Endothelial cell of umbilical vein (primary cell): ENCODE results near the gene TNS1. TPM values are rescaled to one million over a fixed set of nuclear protein-coding genes. Genes with fewer than 3 reads are reported as not detected.

Experiments
- BruUV-seq: library from RNA; stranded (reverse); fragments of 400-500 nt; replicated peaks from 2 replicates; lab custom pipeline; 2021; lab: Mats Ljungman, UMichigan
- CTCF ChIA-PET: fragments of 300-600, 350-600 bp; sonication (Branson Sonifier 250); formaldehyde crosslinking; loops from one replicate; lab custom pipeline; 2021; ENCODE audit warnings: antibody characterized with exemption, inconsistent platforms; lab: Charles Lee
- POLR2A ChIA-PET: fragments of 300-600, 350-600 bp; sonication (Branson Sonifier 250); formaldehyde crosslinking; loops from one replicate; lab custom pipeline; 2021; ENCODE audit warnings: antibody characterized with exemption, inconsistent platforms; lab: Charles Lee
- DNase-seq: peaks from one replicate; pipeline ENCODE4 v3.0.0-alpha.2; 2011; ENCODE audit warnings: low read depth, low spot score
- FAIRE-seq: peaks from 2 replicates; lab custom pipeline; 2011; peaks lifted over from hg19 to GRCh38; lab: Jason Lieb, UNC
- H2AFZ ChIP-seq: 2 replicates; pipeline ENCODE4 v1.6.0; 2012; ENCODE audit warnings: low read depth, low read length, control low read depth, inconsistent platforms
- H3K27ac ChIP-seq: 2 replicates; pipeline ENCODE4 v1.5.1; 2011; ENCODE audit warnings: low read depth, mild to moderate bottlenecking, control low read depth, low read length, moderate library complexity; ENCODE audit not compliant: insufficient read depth
- H3K27me3 ChIP-seq, 2 experiments: 2 replicates each; pipeline versions ENCODE4 v1.6.0 to v1.6.1; 2011; ENCODE audit warnings: low read length in 2 of 2, mixed read lengths in 1 of 2; ENCODE audit not compliant: control insufficient read depth in 2 of 2, insufficient read depth in 2 of 2
- H3K36me3 ChIP-seq, 2 experiments: 2 replicates in 1 of 2; 3 replicates in 1 of 2; pipeline ENCODE4 v1.5.1; 2011; ENCODE audit warnings: low read length in 2 of 2, mild to moderate bottlenecking in 1 of 2, moderate library complexity in 1 of 2; ENCODE audit not compliant: control insufficient read depth in 2 of 2, insufficient read depth in 2 of 2; ENCODE audit errors: extremely low read depth in 1 of 2
- H3K4me1 ChIP-seq: 3 replicates; pipeline ENCODE4 v1.5.1; 2011; ENCODE audit warnings: mild to moderate bottlenecking, low read length; ENCODE audit not compliant: control insufficient read depth, insufficient read depth; ENCODE audit errors: extremely low read depth
- H3K4me2 ChIP-seq: 2 replicates; pipeline ENCODE4 v1.6.1; 2011; ENCODE audit warnings: low read length, control low read depth, mixed read lengths; ENCODE audit not compliant: insufficient read depth
- H3K4me3 ChIP-seq, 3 experiments: fragments of 200-600 bp in 1 of 3; sonication (generic), shearing (Covaris generic) in 1 of 3; replicated peaks in 1 of 3; 2 replicates each; pipeline ENCODE4 v1.5.1; 2011 to 2016; ENCODE audit warnings: control low read depth in 3 of 3, low read length in 3 of 3, mild to moderate bottlenecking in 2 of 3, inconsistent platforms in 1 of 3, low read depth in 1 of 3, moderate library complexity in 1 of 3; ENCODE audit not compliant: insufficient read depth in 1 of 3
- H3K79me2 ChIP-seq: 2 replicates; pipeline ENCODE4 v1.6.0; 2012; ENCODE audit warnings: low read length, inconsistent platforms; ENCODE audit not compliant: control insufficient read depth, insufficient read depth
- H3K9ac ChIP-seq: replicated peaks from 2 replicates; pipeline ENCODE3; 2011; ENCODE audit warnings: low read length, control low read depth; ENCODE audit not compliant: insufficient read depth; ENCODE audit errors: extremely low read depth
- H3K9me1 ChIP-seq: replicated peaks from 3 replicates; pipeline ENCODE4 v1.6.0; 2011; ENCODE audit warnings: mild to moderate bottlenecking, low read length; ENCODE audit not compliant: control insufficient read depth, insufficient read depth; ENCODE audit errors: extremely low read depth
- H3K9me3 ChIP-seq: replicated peaks from 2 replicates; pipeline ENCODE4 v1.5.1; 2012; ENCODE audit warnings: low read length, inconsistent platforms; ENCODE audit not compliant: control insufficient read depth, insufficient read depth
- H4K20me1 ChIP-seq: replicated peaks from 2 replicates; pipeline ENCODE3; 2011; ENCODE audit warnings: mild to moderate bottlenecking, low read length; ENCODE audit not compliant: control insufficient read depth, insufficient read depth; ENCODE audit errors: extremely low read depth
- CTCF ChIP-seq, 2 donors: IDR thresholded peaks; 1 replicate in 1 of 2; 2 replicates in 1 of 2; pipeline ENCODE4 v1.5.1; 2011; ENCODE audit warnings: low read length in 2 of 2, mild to moderate bottlenecking in 2 of 2, moderate library complexity in 2 of 2, control low read depth in 1 of 2, inconsistent platforms in 1 of 2, low read depth in 1 of 2; ENCODE audit not compliant: insufficient read depth in 1 of 2; ENCODE audit errors: extremely low read depth in 1 of 2
- EZH2 ChIP-seq: IDR thresholded peaks from 2 replicates; pipeline ENCODE4 v1.6.1; 2012; ENCODE audit warnings: borderline replicate concordance, low read depth, mild to moderate bottlenecking, moderate library complexity, low read length, inconsistent platforms; ENCODE audit not compliant: severe bottlenecking
- FOS ChIP-seq: IDR thresholded peaks from 2 replicates; pipeline ENCODE4 v1.6.1; 2011; ENCODE audit warnings: mild to moderate bottlenecking, low read length, moderate library complexity, borderline replicate concordance; ENCODE audit not compliant: insufficient read depth
- GATA2 ChIP-seq: IDR thresholded peaks from 2 replicates; pipeline ENCODE4 v1.7.0; 2011; ENCODE audit warnings: low read depth, mild to moderate bottlenecking, moderate library complexity, mixed read lengths, low read length; ENCODE audit not compliant: insufficient read length, insufficient read depth
- JUN ChIP-seq: IDR thresholded peaks from 2 replicates; pipeline ENCODE4 v1.6.1; 2011; ENCODE audit warnings: borderline replicate concordance, low read depth; ENCODE audit not compliant: insufficient read length, insufficient read depth
- MAX ChIP-seq: IDR thresholded peaks from 2 replicates; pipeline ENCODE4 v1.6.1; 2011; ENCODE audit not compliant: insufficient read depth, insufficient read length
- MYC ChIP-seq: IDR thresholded peaks from one replicate; pipeline ENCODE4 v1.6.1; 2011; ENCODE audit warnings: mild to moderate bottlenecking, low read depth, low read length
- POLR2A ChIP-seq: IDR thresholded peaks from 2 replicates; pipeline ENCODE4 v1.6.1; 2012; ENCODE audit warnings: low read depth, mild to moderate bottlenecking, control low read depth, low read length
- POLR2AphosphoS5 ChIP-seq: IDR thresholded peaks from 2 replicates; pipeline ENCODE4 v1.6.1; 2012; ENCODE audit warnings: low read depth, mild to moderate bottlenecking, control low read depth, low read length, moderate library complexity; ENCODE audit not compliant: insufficient read depth
- dilution Hi-C: fragments of 300-500 bp; cut with MboI; formaldehyde crosslinking; loops from one replicate; pipeline ENCODE4 v1.15.0; 2019; ENCODE audit warnings: low sequenced_read_pairs; ENCODE audit not compliant: extremely low pct_ligation_motif_present
- intact Hi-C: fragments of 100-400 bp; cut with micrococcal nuclease; formaldehyde crosslinking; loops from one replicate; pipeline ENCODE4 v1.10.0; 2022
- polyA plus RNA-seq, 4 experiments: library from polyadenylated mRNA; depleted of rRNA in 3 of 4; stranded (reverse) in 3 of 4; unstranded in 1 of 4; fragments of >200 nt; gene quantifications; 2 replicates each; pipeline versions ENCODE4 v1.2.1 to v1.2.3, GENCODE V29; 2011 to 2012; ENCODE audit warnings: missing spikeins in 1 of 4
- total RNA-seq: library from RNA; stranded (reverse); gene quantifications from 2 replicates; pipeline ENCODE4 v1.2.3, GENCODE V29; 2021

TNS1 gene
- total and polyA plus RNA-seq, 2 donors (not counting 3 experiments of a cell fraction or from before 2014, with no cell fraction given): 11.0 to 52.1 TPM

- Histone ChIP-seq H3K9ac (no peak overlapping the region), H3K36me3 (no peaks in the 10 kb centered on the region), H3K4me2 (no peak overlapping the region), H4K20me1 (no peaks in the 10 kb centered on the region), H3K4me3 (no peak overlapping the region), H3K9me1 (no peaks in the 10 kb centered on the region), H3K9me3 (no peaks in the 10 kb centered on the region), H3K79me2 (no peaks in the 10 kb centered on the region), H3K4me1 (no peaks in the 10 kb centered on the region), H2AFZ (no peak overlapping the region), H3K27ac (no peak overlapping the region), H3K27me3 (no peaks in the 10 kb centered on the region)
- POLR2A ChIA-PET: no interaction called here
- TF ChIP-seq EZH2: no peak
- no peak for TF ChIP-seq FOS
- no peak for TF ChIP-seq MYC
- no peak for TF ChIP-seq JUN
- TF ChIP-seq MAX: no peak
- TF ChIP-seq POLR2AphosphoS5: no peak
- no peak for TF ChIP-seq CTCF (IDR thresholded peaks at IDR 0.05; ENCODE audit: extremely low read depth in 1 of 2, insufficient read depth in 1 of 2, low read depth in 1 of 2, low read length in 2 of 2)
- TF ChIP-seq POLR2A: no peak
- no peak for TF ChIP-seq GATA2
- no TSS peak for BruUV-seq
- dilution Hi-C loops (no loop called here), intact Hi-C loops (no loop called here)
- DNase-seq (no peak), FAIRE-seq (no peak)
- CTCF ChIA-PET: interaction anchor here (0.9 to 1.5 kb wide), 5 partner anchors 10 to 90 kb away, joined by 3 to 6 read pairs (median 4); no protein-coding TSS in a partner anchor
Measured at GRCh38 chr2:217875556-217876252, 127.1 kb downstream of the TNS1 start.
